Ectodermal cell (in vitro differentiated cells): Measurements from ENCODE around the gene ADNP2.

Experiments
- H3K27ac ChIP-seq: 2 replicates; pipeline ENCODE4 v1.7.0; 2013; ENCODE audit warnings: mild to moderate bottlenecking, low read depth, low read length; ENCODE audit not compliant: insufficient read depth, poor library complexity, severe bottlenecking
- H3K27me3 ChIP-seq: 2 replicates; pipeline ENCODE4 v1.7.0; 2013; ENCODE audit warnings: mild to moderate bottlenecking, low read length; ENCODE audit not compliant: insufficient read depth, control insufficient read depth, poor library complexity, severe bottlenecking
- H3K36me3 ChIP-seq: one replicate; pipeline ENCODE4 v1.7.0; 2013; ENCODE audit warnings: low read length; ENCODE audit not compliant: control insufficient read depth, insufficient read depth
- H3K4me1 ChIP-seq: one replicate; pipeline ENCODE4 v1.7.0; 2013; ENCODE audit warnings: low read length; ENCODE audit not compliant: control insufficient read depth, insufficient read depth
- H3K4me3 ChIP-seq: 2 replicates; pipeline ENCODE4 v1.7.0; 2013; ENCODE audit warnings: low read depth, low read length, control low read depth; ENCODE audit not compliant: insufficient read depth
- H3K9me3 ChIP-seq: 2 replicates; pipeline ENCODE4 v1.7.0; 2013; ENCODE audit warnings: mild to moderate bottlenecking, low read length, moderate library complexity; ENCODE audit not compliant: control insufficient read depth
- WGBS, 2 experiments: methylation state at CpG; one replicate each; pipeline ENCODE4 v1.1.7; 2013; ENCODE audit warnings: missing lambda C conversion rate in 2 of 2; 5-methylcytosine and 5-hydroxymethylcytosine counted together

Gene ADNP2

GRCh38 chr18:80140455-80140985 is 31.5 kb downstream of the ADNP2 start:
- no peak overlapping the region for H3K27ac ChIP-seq
- H3K4me3 ChIP-seq: no peak overlapping the region
- H3K9me3 ChIP-seq: no peaks in the 10 kb centered on the region
- no peaks in the 10 kb centered on the region for H3K4me1 ChIP-seq
- peaks cover 19% of the 10 kb centered on the region for H3K36me3 ChIP-seq
- WGBS, 2 experiments: 93 to 98% methylated on average over 5 of the region's 5 CpGs
- H3K27me3 ChIP-seq: no peaks in the 10 kb centered on the region

GRCh38 chr18:80143881-80144280 is 34.8 kb downstream of the ADNP2 start:
- WGBS, 2 experiments: 89 to 100% methylated on average over 1 to 2 of the region's 2 CpGs
- Histone ChIP-seq H3K9me3 (no peaks in the 10 kb centered on the region), H3K4me3 (no peak overlapping the region), H3K4me1 (no peaks in the 10 kb centered on the region), H3K27me3 (no peaks in the 10 kb centered on the region), H3K27ac (no peak overlapping the region), H3K36me3 (peaks cover 3% of the 10 kb centered on the region)

GRCh38 chr18:80145196-80145804 is 36.2 kb downstream of the ADNP2 start:
- H3K4me1 ChIP-seq: no peaks in the 10 kb centered on the region
- H3K4me3 ChIP-seq: no peak overlapping the region
- no peaks in the 10 kb centered on the region for H3K9me3 ChIP-seq
- no peaks in the 10 kb centered on the region for H3K27me3 ChIP-seq
- H3K36me3 ChIP-seq: peaks cover 3% of the 10 kb centered on the region
- no peak overlapping the region for H3K27ac ChIP-seq
- WGBS, 2 experiments: 93% methylated on average over 5 of the region's 5 CpGs

GRCh38 chr18:80147037-80147417 is 38.0 kb downstream of the ADNP2 start:
- no peaks in the 10 kb centered on the region for H3K4me1 ChIP-seq
- H3K36me3 ChIP-seq: peaks cover 3% of the 10 kb centered on the region
- no peak overlapping the region for H3K27ac ChIP-seq
- H3K4me3 ChIP-seq: peak overlapping the region; percentile 34
- H3K9me3 ChIP-seq: no peaks in the 10 kb centered on the region
- 83 to 87% methylated on average over 12 of the region's 12 CpGs for WGBS, 2 experiments
- no peaks in the 10 kb centered on the region for H3K27me3 ChIP-seq

GRCh38 chr18:80147418-80148325 is 38.6 kb downstream of the ADNP2 start:
- Histone ChIP-seq H3K9me3 (no peaks in the 10 kb centered on the region), H3K27ac (no peak overlapping the region), H3K36me3 (peaks cover 3% of the 10 kb centered on the region), H3K4me3 (peak overlapping the region; percentile 34), H3K4me1 (no peaks in the 10 kb centered on the region), H3K27me3 (no peaks in the 10 kb centered on the region)
- 84 to 85% methylated on average over 52 of the region's 52 CpGs for WGBS, 2 experiments

- Histone ChIP-seq H3K9me3 (no peaks in the 10 kb centered on the region), H3K36me3 (peaks cover 3% of the 10 kb centered on the region), H3K4me1 (no peaks in the 10 kb centered on the region), H3K4me3 (no peak overlapping the region), H3K27ac (no peak overlapping the region), H3K27me3 (no peaks in the 10 kb centered on the region)
- 96% methylated on average over 34 of the region's 34 CpGs for WGBS, 2 experiments
These were observed 39.5 kb downstream of the ADNP2 start for GRCh38 chr18:80148326-80149199.

GRCh38 chr18:80149667-80150066 is 40.6 kb downstream of the ADNP2 start:
- peaks cover 3% of the 10 kb centered on the region for H3K36me3 ChIP-seq

GRCh38 chr18:80154293-80154692 is 45.2 kb downstream of the ADNP2 start:
- Histone ChIP-seq H3K4me1 (no peaks in the 10 kb centered on the region), H3K27ac (no peak overlapping the region), H3K9me3 (no peaks in the 10 kb centered on the region), H3K4me3 (no peak overlapping the region), H3K27me3 (no peaks in the 10 kb centered on the region), H3K36me3 (no peaks in the 10 kb centered on the region)
- 79 to 84% methylated on average over 6 of the region's 6 CpGs for WGBS, 2 experiments

More at GRCh38 chr18:80149667-80150066, 40.6 kb downstream of the ADNP2 start:
- Histone ChIP-seq H3K4me1 (no peaks in the 10 kb centered on the region), H3K27me3 (no peaks in the 10 kb centered on the region), H3K27ac (no peak overlapping the region), H3K9me3 (no peaks in the 10 kb centered on the region), H3K4me3 (no peak overlapping the region)

- Histone ChIP-seq H3K4me3 (no peak overlapping the region), H3K36me3 (no peaks in the 10 kb centered on the region), H3K27me3 (no peaks in the 10 kb centered on the region), H3K27ac (no peak overlapping the region), H3K9me3 (no peaks in the 10 kb centered on the region), H3K4me1 (no peaks in the 10 kb centered on the region)
- 76% methylated on average over 8 of the region's 8 CpGs for WGBS, 2 experiments
These were observed 48.8 kb downstream of the ADNP2 start for GRCh38 chr18:80157708-80158343.
